GM19099 (cell line): ENCODE measurements around the gene ASXL1.

Experiments
- POLR2A ChIP-seq: IDR thresholded peaks from 3 replicates; pipeline ENCODE4 v1.6.1; 2011; ENCODE audit warnings: low read depth; ENCODE audit not compliant: insufficient read length; ENCODE audit errors: extremely low read depth

ASXL1 gene

DNA sequence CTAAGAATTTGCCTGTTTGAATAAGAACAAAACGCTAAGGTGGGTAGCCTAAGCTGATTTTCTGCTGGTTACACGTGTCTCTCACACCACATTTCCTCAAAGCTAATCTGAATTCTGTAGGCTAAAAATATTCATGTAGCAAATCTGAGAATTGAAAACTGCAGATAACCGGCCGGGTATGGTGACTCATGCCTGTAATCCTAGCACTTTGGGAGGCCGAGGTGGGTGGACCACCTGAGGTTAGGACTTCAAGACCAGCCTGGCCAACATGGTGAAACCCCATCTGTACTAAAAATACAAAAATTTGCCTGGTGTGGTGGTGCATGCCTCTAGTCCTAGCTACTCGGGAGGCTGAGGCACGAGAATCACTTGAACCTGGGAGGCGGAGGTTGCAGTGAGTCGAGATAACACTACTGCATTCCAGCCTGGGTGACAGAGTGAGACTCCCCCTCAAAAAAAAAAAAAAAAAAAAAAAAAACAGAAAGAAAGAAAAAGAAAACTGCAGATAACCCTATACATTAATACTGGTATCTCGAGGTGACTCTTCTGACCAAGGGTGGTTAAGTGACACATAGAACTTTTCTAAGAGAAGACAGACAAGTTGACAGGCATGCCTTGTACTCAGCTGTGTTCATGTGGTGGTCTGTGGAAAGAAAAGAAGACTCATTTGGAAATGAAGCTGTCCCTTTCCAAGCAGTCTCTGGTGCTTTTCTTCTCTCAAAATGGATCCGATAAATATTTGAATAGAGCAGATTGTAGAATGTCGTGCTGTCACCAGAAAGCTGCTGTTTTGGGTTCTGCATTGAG, 24.7 kb upstream of the ASXL1 start:
- TF ChIP-seq POLR2A = no peak

DNA sequence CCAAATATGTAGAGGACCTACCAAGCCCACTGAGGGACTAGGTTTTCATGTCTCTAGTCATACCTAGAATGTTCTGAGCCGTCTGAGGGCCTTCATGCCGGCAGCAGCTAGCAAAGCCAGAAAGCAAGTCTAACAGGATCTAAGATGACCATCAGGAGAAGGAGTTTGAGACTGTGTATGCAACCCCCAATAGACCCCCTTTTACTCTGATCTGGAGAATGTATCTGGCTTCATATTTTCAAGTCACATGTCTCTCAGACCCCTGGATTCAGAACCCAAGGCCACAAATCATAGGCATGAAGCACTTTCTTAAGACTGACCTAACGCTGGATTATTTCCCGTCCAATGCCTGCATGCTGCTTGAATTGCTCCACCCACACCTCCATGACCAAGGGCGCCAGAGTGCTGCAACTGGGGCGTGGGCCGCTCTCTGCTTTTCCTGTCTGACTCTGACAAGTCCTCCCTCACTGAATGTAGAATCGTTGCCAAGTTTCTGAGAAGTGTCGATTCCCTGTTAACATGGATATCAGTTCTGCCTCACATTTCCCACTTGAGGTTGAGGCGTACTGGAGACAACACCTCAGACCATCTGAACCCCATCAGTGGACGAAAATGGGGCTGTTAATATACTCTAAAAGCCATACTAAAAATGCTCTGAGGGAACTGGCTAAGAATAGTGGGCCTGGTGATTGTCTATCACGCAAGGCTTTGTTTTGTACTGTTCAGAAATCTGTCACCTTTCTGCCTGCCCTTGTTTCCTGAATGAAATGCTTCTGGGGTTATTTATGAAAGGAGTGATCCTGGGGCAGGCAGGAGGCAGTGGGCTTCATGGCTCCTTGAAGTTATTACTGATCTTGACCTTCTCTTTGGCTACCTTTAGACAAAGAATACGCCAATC, 23.9 kb upstream of the ASXL1 start:
- TF ChIP-seq POLR2A = no peak

DNA sequence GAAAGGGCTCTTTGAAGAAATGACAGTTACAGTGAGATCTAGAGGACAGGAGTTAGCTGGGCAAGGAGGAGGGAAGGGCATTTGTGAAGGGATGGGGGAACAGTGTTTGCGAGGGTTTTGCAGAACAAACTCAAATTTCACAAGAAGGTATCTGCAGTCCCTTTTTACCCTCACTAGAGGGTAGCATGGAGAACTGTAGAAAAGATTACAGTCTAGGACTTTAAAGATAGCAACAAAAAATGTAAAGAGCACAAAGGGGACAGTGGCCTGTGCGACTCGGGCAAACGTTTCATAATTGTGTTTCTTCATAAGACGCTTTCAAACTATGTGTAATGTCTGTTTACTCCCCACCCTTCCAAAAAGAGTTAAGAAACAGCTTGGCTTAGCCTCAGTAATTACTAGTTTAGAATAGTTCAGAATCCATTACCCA, 21.2 kb upstream of the ASXL1 start:
- TF ChIP-seq POLR2A = no peak

DNA sequence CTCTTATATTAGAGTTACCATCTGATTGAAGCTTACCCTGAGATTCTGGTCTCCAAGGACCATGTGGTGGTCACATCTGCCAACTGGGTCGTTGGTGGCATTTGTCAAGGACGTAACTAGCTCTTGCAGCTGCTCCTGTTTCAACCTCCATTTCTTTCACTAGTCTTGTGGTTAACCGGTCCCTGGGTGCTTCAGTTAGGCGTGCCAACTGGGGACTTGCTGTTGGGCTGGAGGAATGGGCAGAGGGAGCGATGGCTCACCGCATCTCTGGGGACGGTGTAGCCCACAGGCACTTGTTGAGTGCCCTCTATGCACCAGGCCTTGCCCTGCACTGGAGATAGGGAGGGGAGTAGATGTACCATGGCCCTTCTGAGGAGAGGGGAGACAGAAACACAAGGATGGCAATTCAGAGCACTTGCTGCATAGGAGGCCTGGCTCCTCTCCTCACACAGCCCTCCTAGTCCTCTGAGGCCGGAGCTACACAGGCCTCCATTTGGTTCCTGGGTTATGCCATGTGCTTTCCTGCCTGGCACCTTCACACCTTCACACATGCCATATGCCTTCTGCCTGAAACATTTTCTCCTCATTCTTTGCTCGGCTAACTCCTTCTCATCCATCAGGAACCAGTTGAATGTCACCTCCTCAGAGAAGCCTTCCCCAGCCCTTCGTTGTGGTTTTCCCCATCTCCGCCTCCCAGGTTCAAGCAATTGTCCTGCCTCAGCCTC, 20.0 kb upstream of the ASXL1 start:
- no peak for TF ChIP-seq POLR2A

DNA sequence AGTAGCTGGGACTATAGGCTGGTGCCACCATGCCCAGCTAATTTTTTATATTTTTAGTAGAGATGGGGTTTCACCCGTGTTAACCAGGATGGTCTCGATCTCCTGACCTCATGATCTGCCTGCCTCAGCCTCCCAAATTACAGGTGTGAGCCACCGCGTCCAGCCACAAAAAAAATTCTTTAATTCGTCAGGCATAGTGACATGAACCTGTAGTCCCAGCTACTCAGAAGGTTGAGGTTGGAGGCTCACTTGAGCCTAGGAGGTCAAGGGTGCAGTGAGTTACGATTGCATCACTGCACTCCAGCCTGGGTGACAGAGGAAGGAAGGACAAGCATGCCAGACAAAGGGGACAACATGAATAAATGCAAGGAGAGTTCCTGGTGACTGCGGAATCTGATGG, 19.5 kb upstream of the ASXL1 start:
- no peak for TF ChIP-seq POLR2A

DNA sequence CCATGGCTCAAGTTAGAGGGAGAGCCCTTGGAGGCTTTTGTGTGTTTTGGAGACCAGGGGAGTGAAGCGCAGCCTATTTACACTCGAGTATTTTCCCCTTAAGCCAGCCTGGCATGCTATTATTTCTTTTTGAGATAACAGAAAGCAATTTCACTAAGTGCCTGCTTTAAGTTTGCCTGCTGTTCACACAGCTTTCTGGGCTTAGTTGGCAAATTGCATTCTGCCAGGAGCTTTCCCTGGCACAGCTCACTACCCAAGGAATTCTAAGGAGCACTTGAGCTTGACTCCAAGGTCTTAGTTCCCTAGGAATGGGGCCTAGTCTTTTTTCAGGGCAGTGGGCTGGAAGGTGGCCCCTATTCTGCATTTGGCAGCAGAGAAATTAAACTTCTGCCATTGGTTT, 19.0 kb upstream of the ASXL1 start:
- TF ChIP-seq POLR2A = no peak

DNA sequence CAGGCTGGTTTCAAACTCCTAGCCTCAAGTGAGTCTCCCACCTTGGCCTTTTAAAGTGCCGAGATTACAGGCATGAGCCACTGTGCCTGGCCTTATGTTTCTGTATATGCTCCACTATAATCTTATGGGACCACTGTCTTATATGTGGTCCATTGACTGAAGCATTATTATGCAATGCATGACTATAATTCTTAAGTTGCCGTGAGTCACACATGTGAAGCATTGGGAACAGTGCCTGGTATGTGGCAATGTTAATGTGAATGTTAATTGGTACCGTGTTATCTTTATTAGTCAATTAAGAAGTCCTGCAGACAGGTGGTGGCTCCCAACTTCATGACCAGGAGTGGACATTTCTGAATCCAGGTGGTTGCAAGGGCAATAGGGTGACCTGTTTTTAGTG, 14.7 kb upstream of the ASXL1 start:
- TF ChIP-seq POLR2A = no peak

DNA sequence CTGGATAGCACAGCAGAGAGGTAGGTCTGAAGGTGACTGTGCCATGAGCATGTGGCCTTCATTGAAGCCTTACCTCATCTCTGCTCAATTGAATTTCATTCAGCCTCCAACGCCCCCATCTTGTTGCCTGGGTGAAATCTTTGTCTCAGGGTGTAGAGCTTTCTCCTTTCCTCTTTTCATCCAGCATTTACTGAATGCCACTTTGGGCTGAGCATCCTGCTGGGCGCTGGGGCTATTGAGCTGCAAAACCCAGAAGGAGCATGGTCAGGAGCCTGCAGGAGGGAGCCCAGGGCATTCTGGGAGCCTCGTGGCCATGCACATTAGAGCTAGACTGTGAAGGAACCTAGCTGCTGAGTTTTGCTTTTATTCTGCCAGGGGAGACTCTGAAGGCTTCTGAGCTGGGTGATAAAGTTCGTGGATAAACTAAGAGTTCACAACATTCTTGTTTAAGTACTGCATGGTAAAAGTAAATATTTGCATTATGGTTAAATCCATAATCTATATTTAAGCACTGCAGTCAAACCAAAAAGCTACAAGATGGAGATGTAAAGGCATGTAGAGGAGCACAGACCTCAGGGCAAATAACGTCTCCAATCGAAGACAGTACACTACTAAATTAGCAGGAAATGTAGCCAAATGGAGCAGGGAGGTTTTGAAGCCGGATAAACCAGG, 13.2 kb upstream of the ASXL1 start:
- TF ChIP-seq POLR2A = no peak

DNA sequence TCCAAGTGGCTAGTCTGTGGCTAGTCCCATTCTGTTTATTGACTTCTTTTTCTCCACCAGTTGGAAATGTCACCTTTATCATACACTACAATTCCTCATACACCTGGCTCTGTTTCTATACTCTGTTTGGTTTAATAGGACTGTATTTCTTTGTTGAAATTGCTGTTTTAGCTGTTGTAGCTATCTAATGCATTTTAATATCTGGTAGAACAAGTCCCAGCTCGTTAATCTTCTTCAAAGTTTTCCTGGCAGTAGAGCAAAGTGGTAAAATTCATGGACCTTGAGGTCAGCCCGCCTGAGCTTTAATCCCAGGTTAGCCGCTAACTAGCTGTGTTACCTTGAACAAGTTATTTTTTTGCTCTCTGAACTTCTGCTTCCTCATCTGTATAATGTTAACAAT, 9.9 kb upstream of the ASXL1 start:
- TF ChIP-seq POLR2A = no peak

DNA sequence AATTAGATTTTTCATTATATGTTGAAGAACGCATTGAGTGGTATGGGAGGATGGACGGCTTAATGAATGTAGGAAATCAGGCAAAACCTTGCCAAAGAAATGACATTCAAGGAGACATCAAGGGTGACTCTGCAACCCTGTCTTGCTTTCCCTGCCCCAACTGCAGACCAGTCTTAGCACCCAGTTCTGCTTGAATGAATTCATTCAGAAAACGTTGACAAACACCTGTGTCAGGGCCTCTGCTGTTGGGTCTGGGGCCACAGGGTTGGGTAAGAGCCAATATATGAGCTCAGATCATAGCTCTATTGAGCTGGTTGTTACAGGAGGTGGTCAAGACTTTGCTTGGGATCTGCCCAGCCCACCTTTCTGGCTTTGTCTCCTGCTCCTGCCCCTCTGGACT, 7.7 kb upstream of the ASXL1 start:
- no peak for TF ChIP-seq POLR2A

DNA sequence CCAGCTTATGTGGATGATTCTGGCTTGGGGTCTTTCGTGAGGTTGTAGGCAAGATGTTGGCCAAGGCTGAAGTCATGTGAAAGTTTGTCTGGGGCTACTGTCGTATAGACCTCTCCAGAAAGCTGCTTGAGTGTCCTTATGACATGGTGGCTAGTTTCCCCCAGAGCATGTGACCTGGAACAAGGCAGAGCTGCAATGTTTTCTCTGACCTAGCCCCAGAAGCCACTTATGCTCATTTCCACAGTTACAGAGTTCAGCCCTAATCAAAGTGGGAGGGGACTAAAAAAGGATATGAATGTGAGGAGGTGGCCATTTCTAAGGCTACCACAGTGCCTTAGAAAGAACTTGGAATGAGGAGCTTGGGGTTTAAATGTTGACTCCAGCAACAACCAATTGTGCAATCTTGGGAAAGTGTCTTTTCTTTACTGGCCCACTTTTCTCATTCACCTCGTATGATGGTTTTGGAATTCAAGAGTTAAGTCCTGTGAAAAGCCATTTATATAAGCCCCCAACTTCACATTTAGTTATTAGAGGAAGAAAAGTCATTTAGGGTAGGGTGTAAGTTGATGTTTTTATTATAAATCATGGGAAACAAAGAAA, 5.9 kb upstream of the ASXL1 start:
- no peak for TF ChIP-seq POLR2A

DNA sequence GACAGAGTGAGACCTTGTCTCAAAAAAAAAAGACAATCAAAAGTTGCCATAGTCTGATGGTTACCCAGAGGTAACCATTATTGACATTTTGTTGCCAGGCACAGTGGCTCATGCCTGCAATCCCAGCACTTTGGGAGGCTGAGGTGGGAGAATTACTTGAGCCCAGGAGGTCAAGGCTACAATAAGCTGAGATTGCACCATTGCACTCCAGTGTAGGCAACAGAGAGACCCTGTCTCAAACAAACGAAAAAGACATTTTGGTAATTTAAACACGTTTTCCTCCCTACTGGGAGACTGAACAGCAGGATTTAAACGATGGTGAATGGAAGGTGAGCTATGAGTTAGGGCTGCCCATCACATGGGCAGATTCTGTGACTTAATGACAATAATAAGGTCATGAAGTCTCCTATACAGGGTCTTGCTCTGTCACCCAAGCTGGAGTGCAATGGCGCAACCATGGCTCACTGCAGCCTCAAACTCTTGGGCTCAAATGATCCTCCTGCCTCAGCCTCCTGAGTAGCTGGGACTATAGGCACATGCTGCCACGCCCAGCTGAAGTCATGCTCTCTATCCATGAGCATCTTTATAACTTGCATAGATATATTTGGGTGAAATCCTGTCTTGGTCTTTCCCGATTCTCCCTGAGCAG, 4.2 kb upstream of the ASXL1 start:
- no peak for TF ChIP-seq POLR2A

DNA sequence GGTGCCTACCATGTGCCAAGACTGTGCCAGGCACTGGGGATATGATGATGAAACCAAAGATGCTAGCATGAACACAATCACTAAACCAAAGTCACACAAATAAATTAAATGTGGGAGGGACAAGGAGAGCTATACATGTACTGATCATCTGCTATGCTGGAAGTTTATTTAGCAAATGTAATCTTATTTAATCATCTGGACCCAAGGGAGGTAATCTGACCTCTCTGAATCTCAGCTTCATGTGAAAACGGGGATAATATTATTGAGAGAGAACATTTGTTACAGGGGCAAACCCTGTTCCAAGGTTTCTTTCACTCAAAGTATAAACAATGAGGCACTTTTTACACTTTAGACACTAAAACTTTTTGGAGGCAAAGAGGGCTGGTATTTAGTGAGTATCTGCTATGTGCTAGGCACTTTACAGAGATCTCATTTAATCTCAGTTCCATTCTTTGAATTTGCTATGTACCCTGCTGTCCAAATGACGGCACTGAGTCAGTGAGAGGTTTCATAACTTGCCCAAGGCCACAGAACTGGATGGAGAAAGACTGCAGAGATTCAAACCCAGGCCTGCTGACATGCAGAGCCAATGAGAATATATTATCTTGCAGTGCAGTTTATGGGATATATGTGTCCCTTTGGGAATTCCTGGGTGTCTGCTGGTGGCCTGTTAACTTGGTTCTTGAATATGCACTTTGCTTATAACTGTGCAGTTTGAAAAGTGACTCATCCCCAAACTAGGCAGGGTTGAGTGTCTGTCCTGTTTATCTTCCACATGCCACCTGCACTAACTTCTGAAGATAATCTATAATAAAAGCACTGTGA, 3.3 kb upstream of the ASXL1 start:
- no peak for TF ChIP-seq POLR2A
